HEK293T (cell line): ENCODE results near the gene CERS1.

Experiments used
- FOXA1 ChIP-seq: fragments of 450-650 bp; IDR thresholded peaks from 2 replicates; pipeline ENCODE4 v1.6.1; 2016; ENCODE audit warnings: mild to moderate bottlenecking
- FOXM1 ChIP-seq: fragments of 450-650 bp; IDR thresholded peaks from 2 replicates; pipeline ENCODE4 v1.6.1; 2017; ENCODE audit warnings: mild to moderate bottlenecking, borderline replicate concordance
- HDGF ChIP-seq: fragments of 450-650 bp; IDR thresholded peaks from 2 replicates; pipeline ENCODE4 v1.6.1; 2017; ENCODE audit warnings: antibody characterized with exemption, borderline replicate concordance
- L3MBTL2 ChIP-seq: fragments of 450-650 bp; conservative IDR thresholded peaks from 2 replicates; pipeline ENCODE4 v1.6.1; 2016; ENCODE audit warnings: mild to moderate bottlenecking
- LEF1 ChIP-seq: fragments of 450-650 bp; IDR thresholded peaks from 2 replicates; pipeline ENCODE4 v1.6.1; 2017; ENCODE audit warnings: mild to moderate bottlenecking, borderline replicate concordance
- NFRKB ChIP-seq: fragments of 450-650 bp; IDR thresholded peaks from 2 replicates; pipeline ENCODE4 v1.6.1; 2016; ENCODE audit warnings: mild to moderate bottlenecking, moderate library complexity
- SUZ12 ChIP-seq: fragments of 450-650 bp; IDR thresholded peaks from 2 replicates; pipeline ENCODE4 v1.6.1; 2016; ENCODE audit warnings: mild to moderate bottlenecking
- TARDBP ChIP-seq: fragments of 450-650 bp; IDR thresholded peaks from 2 replicates; pipeline ENCODE4 v1.6.1; 2016
- ZNF384 ChIP-seq: fragments of 450-650 bp; IDR thresholded peaks from 2 replicates; pipeline ENCODE4 v1.6.1; 2016

DNA sequence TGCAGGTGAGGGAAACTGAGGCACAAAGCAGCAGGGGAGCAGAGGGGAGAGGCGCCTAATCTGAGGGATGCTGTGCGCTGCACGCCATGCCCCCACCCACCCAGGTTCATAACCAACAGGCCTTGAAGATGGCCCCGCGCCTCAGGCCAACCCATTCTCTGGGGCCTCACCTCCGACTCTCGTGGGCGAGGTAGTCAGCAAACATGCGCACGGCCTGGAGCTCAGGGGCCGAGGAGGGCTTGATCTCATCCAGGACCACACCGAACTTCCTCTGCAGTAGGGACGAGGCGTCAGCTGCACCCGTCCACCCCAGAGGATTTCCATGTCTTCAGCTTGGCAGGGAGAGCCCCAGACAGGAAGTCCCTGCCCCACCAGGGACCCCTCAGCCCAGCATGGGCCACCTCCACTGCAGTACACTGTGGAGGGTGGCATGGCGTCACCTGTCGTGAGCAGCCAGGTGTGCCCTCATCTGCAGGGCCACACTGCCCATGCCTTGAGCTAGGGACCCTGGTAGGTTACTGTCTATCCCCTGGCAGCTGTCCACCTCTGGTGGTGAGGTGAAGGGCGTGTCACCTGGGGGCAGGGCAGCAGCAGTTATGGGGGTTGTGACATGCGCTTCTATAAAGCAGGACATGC is 15.0 kb upstream of the CERS1 start:
- TF ChIP-seq FOXA1 (no peak), L3MBTL2 (no peak), SUZ12 (no peak), NFRKB (no peak), FOXM1 (no peak), HDGF (no peak), TARDBP (no peak), LEF1 (no peak), ZNF384 (no peak)
